GM12878 (cell line): Measurements from ENCODE around the gene GANAB. TPM values are rescaled to one million over a fixed set of nuclear protein-coding genes. Genes with fewer than 3 reads are reported as not detected.

Source experiments
- ATAC-seq: fragments of 200-7000 bp; cut with Tn5 transposase; 3 replicates; pipeline ENCODE4 v1.9.1; 2020; ENCODE audit warnings: mild to moderate bottlenecking, moderate library complexity
- BruUV-seq: library from RNA; stranded (reverse); fragments of 400-500 nt; replicated peaks from 2 replicates; lab custom pipeline; 2021; lab: Mats Ljungman, UMichigan
- CTCF ChIA-PET: fragments of 300-600 bp; sonication (Branson Sonifier 250); formaldehyde crosslinking; extraction: SDS; loops from one replicate; lab custom pipeline; 2021; ENCODE audit warnings: inconsistent platforms; lab: Yijun Ruan, JAX
- POLR2A ChIA-PET: fragments of 350-600 bp; formaldehyde crosslinking; extraction: SDS; loops from one replicate; lab custom pipeline; 2021; ENCODE audit warnings: inconsistent platforms; lab: Charles Lee
- RAD21 ChIA-PET: fragments of 300-600 bp; sonication (Branson Sonifier 250); formaldehyde crosslinking; loops from one replicate; lab custom pipeline; 2023; ENCODE audit warnings: antibody characterized with exemption; ENCODE audit not compliant: unreplicated experiment; lab: Charles Lee
- SMC1A ChIA-PET: fragments of 300-600 bp; sonication (Branson Sonifier 250); formaldehyde crosslinking; loops from one replicate; lab custom pipeline; 2023; ENCODE audit not compliant: unreplicated experiment, uncharacterized antibody; lab: Charles Lee
- DNase-seq: peaks from one replicate; pipeline ENCODE4 v3.0.0-alpha.2; 2011; ENCODE audit warnings: low read depth, low spot score
- FAIRE-seq: peaks from 3 replicates; lab custom pipeline; 2011; peaks lifted over from hg19 to GRCh38; lab: Jason Lieb, UNC
- H2AFZ ChIP-seq: 2 replicates; pipeline ENCODE4 v1.6.0; 2011; ENCODE audit warnings: low read depth, low read length, control low read depth; ENCODE audit not compliant: control insufficient read depth
- H3K27ac ChIP-seq: 2 replicates; pipeline ENCODE4 v1.5.1; 2011; ENCODE audit warnings: control low read depth; ENCODE audit not compliant: control insufficient read depth, insufficient read depth
- H3K27me3 ChIP-seq, 2 experiments: replicated peaks in 1 of 2; 2 replicates each; pipeline versions ENCODE4 v1.6.0 to v1.6.1; 2011; ENCODE audit warnings: low read length in 1 of 2; ENCODE audit not compliant: control insufficient read depth in 2 of 2, insufficient read depth in 2 of 2
- H3K36me3 ChIP-seq, 2 experiments: 2 replicates each; pipeline ENCODE4 v1.5.1; 2011; ENCODE audit warnings: low read length in 1 of 2; ENCODE audit not compliant: control insufficient read depth in 2 of 2, insufficient read depth in 2 of 2
- H3K4me1 ChIP-seq: 2 replicates; pipeline ENCODE4 v1.6.1; 2011; ENCODE audit warnings: mild to moderate bottlenecking, low read length, moderate library complexity, mixed read lengths; ENCODE audit not compliant: control insufficient read depth, insufficient read depth
- H3K4me2 ChIP-seq: 2 replicates; pipeline ENCODE4 v1.6.0; 2011; ENCODE audit warnings: control low read depth; ENCODE audit not compliant: control insufficient read depth, insufficient read depth
- H3K4me3 ChIP-seq: fragments of 200-600 bp; sonication (generic); 2 replicates; pipeline ENCODE4 v1.5.1; 2016
- H3K79me2 ChIP-seq: 2 replicates; pipeline ENCODE4 v1.6.0; 2011; ENCODE audit warnings: low read length; ENCODE audit not compliant: control insufficient read depth, insufficient read depth
- H3K9ac ChIP-seq: 2 replicates; pipeline ENCODE4 v1.8.0; 2011; ENCODE audit warnings: low read length, control low read depth, mixed read lengths; ENCODE audit not compliant: control insufficient read depth, insufficient read depth
- H3K9me3 ChIP-seq: replicated peaks from 3 replicates; pipeline ENCODE4 v1.5.1; 2011; ENCODE audit warnings: mild to moderate bottlenecking, low read length; ENCODE audit not compliant: control insufficient read depth, insufficient read depth
- H4K20me1 ChIP-seq: 2 replicates; pipeline ENCODE4 v1.6.0; 2011; ENCODE audit not compliant: control insufficient read depth, insufficient read depth
- ASH2L ChIP-seq: fragments of 300-600, 200-600 bp; sonication (generic); IDR thresholded peaks from 2 replicates; pipeline ENCODE4 v1.6.1; 2017; ENCODE audit warnings: low read depth, mild to moderate bottlenecking, borderline replicate concordance
- DPF2 ChIP-seq: fragments of 450-650 bp; IDR thresholded peaks from 2 replicates; pipeline ENCODE4 v1.6.1; 2017; ENCODE audit warnings: mild to moderate bottlenecking
- MYC ChIP-seq: IDR thresholded peaks from 2 replicates; pipeline ENCODE4 v1.6.1; 2011; ENCODE audit warnings: mild to moderate bottlenecking, low read length, moderate library complexity, inconsistent platforms; ENCODE audit not compliant: insufficient read depth, insufficient replicate concordance, insufficient read length, severe bottlenecking
- RAD51 ChIP-seq: fragments of 450-650 bp; IDR thresholded peaks from 2 replicates; pipeline ENCODE4 v1.6.1; 2016; ENCODE audit warnings: moderate library complexity, mild to moderate bottlenecking, inconsistent platforms
- RELA ChIP-seq: fragments of 450-650 bp; IDR thresholded peaks from 2 replicates; pipeline ENCODE4 v1.8.0; 2014; ENCODE audit warnings: borderline replicate concordance; ENCODE audit not compliant: partially characterized antibody
- SMAD1 ChIP-seq: fragments of 450-650 bp; IDR thresholded peaks from 2 replicates; pipeline ENCODE4 v1.6.1; 2018; ENCODE audit warnings: mild to moderate bottlenecking, low read depth; ENCODE audit not compliant: partially characterized antibody
- STAT3 ChIP-seq: IDR thresholded peaks from 2 replicates; pipeline ENCODE4 v1.6.1; 2011; ENCODE audit warnings: low read depth, low read length, improper control_type of control experiment
- SUPT20H ChIP-seq: IDR thresholded peaks from 2 replicates; pipeline ENCODE4 v1.6.1; 2011; ENCODE audit warnings: low read depth, mild to moderate bottlenecking, low read length, moderate library complexity, borderline replicate concordance; ENCODE audit not compliant: control insufficient read depth
- ZNF384 ChIP-seq: IDR thresholded peaks from 2 replicates; pipeline ENCODE4 v1.6.1; 2012; ENCODE audit warnings: low read depth, mild to moderate bottlenecking, low read length, improper control_type of control experiment, borderline replicate concordance
- WGBS: methylation state at CpG from one replicate; pipeline ENCODE4 v1.1.6; 2016; ENCODE audit warnings: low lambda C conversion rate; ENCODE audit not compliant: insufficient replicate concordance, insufficient coverage; ENCODE audit errors: missing lambda C conversion rate; 5-methylcytosine and 5-hydroxymethylcytosine counted together
- in situ Hi-C: fragments of 300-500 bp; cut with MboI; formaldehyde crosslinking; loops from 9 replicates; pipeline ENCODE4 v1.14.3; 2018; ENCODE audit warnings: mixed read lengths
- intact Hi-C: fragments of 100-400 bp; cut with micrococcal nuclease; formaldehyde crosslinking; loops from one replicate; pipeline ENCODE4 v1.14.2; 2022; ENCODE audit not compliant: unreplicated experiment
- polyA plus RNA-seq, 11 experiments: library from polyadenylated mRNA; depleted of rRNA in 4 of 11; unstranded in 6 of 11; stranded (reverse) in 5 of 11; fragments of >200 nt; fragmentation: Nextera tagmentation in 4 of 11; fragmentation: Illumina TruSeq in 1 of 11; extraction: Ambion mirVana in 4 of 11; extraction: Trizol in 1 of 11; gene quantifications; 1 replicate in 1 of 11; 2 replicates in 10 of 11; pipeline versions ENCODE4 v1.2.1 to v1.2.3, GENCODE V29; 2011 to 2016; ENCODE audit warnings: inconsistent platforms in 2 of 11, missing spikeins in 2 of 11, low read depth in 1 of 11
- total RNA-seq, 4 experiments: library from RNA; depleted of rRNA in 3 of 4; stranded (reverse); fragments of >200 nt in 3 of 4; fragmentation: Illumina TruSeq in 1 of 4; extraction: Trizol in 1 of 4; gene quantifications; 2 replicates each; pipeline versions ENCODE4 v1.2.1 to v1.2.3, GENCODE V29; 2013 to 2021
- TF ChIP-seq, protein P1 (sequence below): fragments of 450-650 bp; IDR thresholded peaks from 2 replicates; pipeline ENCODE4 v1.6.1; 2016; ENCODE audit warnings: mild to moderate bottlenecking
- TF ChIP-seq, protein P2 (sequence below): IDR thresholded peaks from 2 replicates; pipeline ENCODE4 v1.6.1; 2011; ENCODE audit warnings: borderline replicate concordance, low read depth, mild to moderate bottlenecking, moderate library complexity, low read length; ENCODE audit not compliant: insufficient read depth, poor library complexity, severe bottlenecking
- TF ChIP-seq, protein P3 (sequence below): fragments of 150-350 bp; IDR thresholded peaks from 2 replicates; pipeline ENCODE4 v1.6.1; 2016; ENCODE audit warnings: low read depth, low read length
- TF ChIP-seq, protein P4 (sequence below): fragments of 450-650 bp; IDR thresholded peaks from 2 replicates; pipeline ENCODE4 v1.6.1; 2017; ENCODE audit warnings: antibody characterized with exemption, mild to moderate bottlenecking, moderate library complexity

GANAB gene
- total and polyA plus RNA-seq, 10 of the 15 experiments (the other 5 are each of a cell fraction or from before 2014, with no cell fraction given), result 4.5 to 175 (median 102) TPM

DNA sequence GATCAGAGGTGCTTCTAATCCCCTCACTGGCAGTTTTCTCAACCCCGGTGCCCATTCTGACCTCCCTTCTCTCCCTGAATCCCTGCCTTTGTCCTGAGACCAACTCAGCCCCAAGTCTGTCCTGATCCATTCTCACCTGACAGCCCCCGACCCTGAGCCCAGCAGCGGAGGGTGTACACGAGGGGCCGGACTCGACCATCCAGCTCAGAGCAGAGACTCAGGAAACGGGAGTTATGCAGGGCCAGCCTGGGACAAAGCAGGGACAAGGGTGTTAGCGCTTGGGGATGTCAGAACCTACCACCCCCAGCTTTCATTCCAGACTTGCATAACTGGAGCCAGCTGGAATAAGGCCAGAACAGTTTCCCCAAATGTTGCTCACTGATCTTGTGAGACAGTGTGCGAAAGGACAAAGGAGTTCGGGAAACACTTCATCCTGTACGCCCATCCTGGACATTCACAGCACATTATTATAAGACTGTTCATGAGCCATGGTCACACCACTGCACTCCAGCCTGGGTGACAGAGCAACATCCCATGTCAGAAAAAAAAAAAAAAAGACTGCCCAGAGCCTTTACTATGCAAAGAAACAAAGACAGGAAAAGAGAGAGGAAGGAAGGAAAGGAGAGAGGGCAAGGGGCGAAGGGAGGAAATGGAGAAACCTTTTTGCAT is 69.2 kb downstream of the GANAB start:
- CTCF ChIA-PET, result interaction anchor here (1.0 kb wide), 1 partner anchor 16 kb away, joined by 3 read pairs; no protein-coding TSS in a partner anchor
- TF ChIP-seq, protein P1, sequence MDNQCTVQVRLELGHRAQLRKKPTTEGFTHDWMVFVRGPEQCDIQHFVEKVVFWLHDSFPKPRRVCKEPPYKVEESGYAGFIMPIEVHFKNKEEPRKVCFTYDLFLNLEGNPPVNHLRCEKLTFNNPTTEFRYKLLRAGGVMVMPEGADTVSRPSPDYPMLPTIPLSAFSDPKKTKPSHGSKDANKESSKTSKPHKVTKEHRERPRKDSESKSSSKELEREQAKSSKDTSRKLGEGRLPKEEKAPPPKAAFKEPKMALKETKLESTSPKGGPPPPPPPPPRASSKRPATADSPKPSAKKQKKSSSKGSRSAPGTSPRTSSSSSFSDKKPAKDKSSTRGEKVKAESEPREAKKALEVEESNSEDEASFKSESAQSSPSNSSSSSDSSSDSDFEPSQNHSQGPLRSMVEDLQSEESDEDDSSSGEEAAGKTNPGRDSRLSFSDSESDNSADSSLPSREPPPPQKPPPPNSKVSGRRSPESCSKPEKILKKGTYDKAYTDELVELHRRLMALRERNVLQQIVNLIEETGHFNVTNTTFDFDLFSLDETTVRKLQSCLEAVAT, result no peak
- no peak for TF ChIP-seq RAD51
- TF ChIP-seq, protein P2, sequence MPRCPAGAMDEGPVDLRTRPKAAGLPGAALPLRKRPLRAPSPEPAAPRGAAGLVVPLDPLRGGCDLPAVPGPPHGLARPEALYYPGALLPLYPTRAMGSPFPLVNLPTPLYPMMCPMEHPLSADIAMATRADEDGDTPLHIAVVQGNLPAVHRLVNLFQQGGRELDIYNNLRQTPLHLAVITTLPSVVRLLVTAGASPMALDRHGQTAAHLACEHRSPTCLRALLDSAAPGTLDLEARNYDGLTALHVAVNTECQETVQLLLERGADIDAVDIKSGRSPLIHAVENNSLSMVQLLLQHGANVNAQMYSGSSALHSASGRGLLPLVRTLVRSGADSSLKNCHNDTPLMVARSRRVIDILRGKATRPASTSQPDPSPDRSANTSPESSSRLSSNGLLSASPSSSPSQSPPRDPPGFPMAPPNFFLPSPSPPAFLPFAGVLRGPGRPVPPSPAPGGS, result no peak
- no peak for TF ChIP-seq ZNF384
- TF ChIP-seq MYC, result no peak
- TF ChIP-seq ASH2L, result no peak
- TF ChIP-seq SMAD1, result no peak
- TF ChIP-seq, protein P3, sequence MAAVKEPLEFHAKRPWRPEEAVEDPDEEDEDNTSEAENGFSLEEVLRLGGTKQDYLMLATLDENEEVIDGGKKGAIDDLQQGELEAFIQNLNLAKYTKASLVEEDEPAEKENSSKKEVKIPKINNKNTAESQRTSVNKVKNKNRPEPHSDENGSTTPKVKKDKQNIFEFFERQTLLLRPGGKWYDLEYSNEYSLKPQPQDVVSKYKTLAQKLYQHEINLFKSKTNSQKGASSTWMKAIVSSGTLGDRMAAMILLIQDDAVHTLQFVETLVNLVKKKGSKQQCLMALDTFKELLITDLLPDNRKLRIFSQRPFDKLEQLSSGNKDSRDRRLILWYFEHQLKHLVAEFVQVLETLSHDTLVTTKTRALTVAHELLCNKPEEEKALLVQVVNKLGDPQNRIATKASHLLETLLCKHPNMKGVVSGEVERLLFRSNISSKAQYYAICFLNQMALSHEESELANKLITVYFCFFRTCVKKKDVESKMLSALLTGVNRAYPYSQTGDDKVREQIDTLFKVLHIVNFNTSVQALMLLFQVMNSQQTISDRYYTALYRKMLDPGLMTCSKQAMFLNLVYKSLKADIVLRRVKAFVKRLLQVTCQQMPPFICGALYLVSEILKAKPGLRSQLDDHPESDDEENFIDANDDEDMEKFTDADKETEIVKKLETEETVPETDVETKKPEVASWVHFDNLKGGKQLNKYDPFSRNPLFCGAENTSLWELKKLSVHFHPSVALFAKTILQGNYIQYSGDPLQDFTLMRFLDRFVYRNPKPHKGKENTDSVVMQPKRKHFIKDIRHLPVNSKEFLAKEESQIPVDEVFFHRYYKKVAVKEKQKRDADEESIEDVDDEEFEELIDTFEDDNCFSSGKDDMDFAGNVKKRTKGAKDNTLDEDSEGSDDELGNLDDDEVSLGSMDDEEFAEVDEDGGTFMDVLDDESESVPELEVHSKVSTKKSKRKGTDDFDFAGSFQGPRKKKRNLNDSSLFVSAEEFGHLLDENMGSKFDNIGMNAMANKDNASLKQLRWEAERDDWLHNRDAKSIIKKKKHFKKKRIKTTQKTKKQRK, result no peak
- no peak for TF ChIP-seq RELA
- no peak for TF ChIP-seq STAT3
- TF ChIP-seq, protein P4, sequence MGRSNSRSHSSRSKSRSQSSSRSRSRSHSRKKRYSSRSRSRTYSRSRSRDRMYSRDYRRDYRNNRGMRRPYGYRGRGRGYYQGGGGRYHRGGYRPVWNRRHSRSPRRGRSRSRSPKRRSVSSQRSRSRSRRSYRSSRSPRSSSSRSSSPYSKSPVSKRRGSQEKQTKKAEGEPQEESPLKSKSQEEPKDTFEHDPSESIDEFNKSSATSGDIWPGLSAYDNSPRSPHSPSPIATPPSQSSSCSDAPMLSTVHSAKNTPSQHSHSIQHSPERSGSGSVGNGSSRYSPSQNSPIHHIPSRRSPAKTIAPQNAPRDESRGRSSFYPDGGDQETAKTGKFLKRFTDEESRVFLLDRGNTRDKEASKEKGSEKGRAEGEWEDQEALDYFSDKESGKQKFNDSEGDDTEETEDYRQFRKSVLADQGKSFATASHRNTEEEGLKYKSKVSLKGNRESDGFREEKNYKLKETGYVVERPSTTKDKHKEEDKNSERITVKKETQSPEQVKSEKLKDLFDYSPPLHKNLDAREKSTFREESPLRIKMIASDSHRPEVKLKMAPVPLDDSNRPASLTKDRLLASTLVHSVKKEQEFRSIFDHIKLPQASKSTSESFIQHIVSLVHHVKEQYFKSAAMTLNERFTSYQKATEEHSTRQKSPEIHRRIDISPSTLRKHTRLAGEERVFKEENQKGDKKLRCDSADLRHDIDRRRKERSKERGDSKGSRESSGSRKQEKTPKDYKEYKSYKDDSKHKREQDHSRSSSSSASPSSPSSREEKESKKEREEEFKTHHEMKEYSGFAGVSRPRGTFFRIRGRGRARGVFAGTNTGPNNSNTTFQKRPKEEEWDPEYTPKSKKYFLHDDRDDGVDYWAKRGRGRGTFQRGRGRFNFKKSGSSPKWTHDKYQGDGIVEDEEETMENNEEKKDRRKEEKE, result no peak
- no peak for TF ChIP-seq DPF2
- no peak for TF ChIP-seq SUPT20H

More for the DNA sequence above, 69.2 kb downstream of the GANAB start:
- DNase-seq (no peak), FAIRE-seq (no peak), ATAC-seq (no peak)
- Histone ChIP-seq H2AFZ (no peak overlapping the region), H3K79me2 (peaks cover 25% of the 10 kb centered on the region), H3K4me1 (peaks cover 5% of the 10 kb centered on the region; the same call in 1 of the 2 replicates), H3K27me3 (no peaks in the 10 kb centered on the region), H4K20me1 (no peaks in the 10 kb centered on the region), H3K27ac (no peak overlapping the region), H3K9ac (no peak overlapping the region), H3K36me3 (peaks cover 16 to 19% of the 10 kb centered on the region in 2 experiments; a peak in 3 of 4 replicates), H3K4me2 (no peak overlapping the region), H3K9me3 (no peaks in the 10 kb centered on the region), H3K4me3 (no peak overlapping the region)
- 89% methylated on average over 12 of the region's 12 CpGs for WGBS
- RAD21 ChIA-PET, result interaction anchor here (0.7 kb wide), 1 partner anchor 117 kb away, joined by 3 read pairs; no protein-coding TSS in a partner anchor
- in situ Hi-C loops (no loop called here), intact Hi-C loops (no loop called here)
- SMC1A ChIA-PET, result interaction anchor here (1.2 kb wide), 1 partner anchor 116 kb away, joined by 3 read pairs; no protein-coding TSS in a partner anchor
- POLR2A ChIA-PET, result interaction anchor here (0.7 to 1.2 kb wide), 3 partner anchors 14 to 716 kb away, joined by 3 to 4 read pairs (median 4); partner anchors contain the start of gene TUT1
- no TSS peak for BruUV-seq
